GM19240 (cell line): ENCODE results near the gene TOP3B.

Source experiments
- DNase-seq: peaks from one replicate; pipeline ENCODE4 v3.0.0; 2011; ENCODE audit warnings: low spot score; ENCODE audit not compliant: insufficient read length

Gene TOP3B

DNA sequence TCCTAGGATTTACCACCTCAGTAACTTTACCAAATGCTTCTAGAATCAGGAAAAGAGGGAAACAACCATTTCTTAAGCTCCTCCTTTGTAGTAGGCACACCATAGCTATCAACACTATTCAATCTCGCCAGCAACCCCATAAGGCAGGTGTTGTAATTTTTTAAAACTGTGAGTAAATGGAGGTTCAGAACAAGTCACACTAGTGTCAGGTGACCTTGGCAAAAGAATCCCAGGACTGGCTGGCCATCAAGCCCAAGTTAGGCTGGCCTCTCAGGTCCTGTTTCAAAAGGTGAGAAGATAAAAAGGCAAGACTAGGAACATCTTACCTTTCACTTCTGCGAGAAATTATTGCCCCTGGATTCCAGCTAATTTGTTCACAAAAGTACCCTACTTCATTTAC, 713 bp downstream of the TOP3B start:
- DNase-seq: no peak

DNA sequence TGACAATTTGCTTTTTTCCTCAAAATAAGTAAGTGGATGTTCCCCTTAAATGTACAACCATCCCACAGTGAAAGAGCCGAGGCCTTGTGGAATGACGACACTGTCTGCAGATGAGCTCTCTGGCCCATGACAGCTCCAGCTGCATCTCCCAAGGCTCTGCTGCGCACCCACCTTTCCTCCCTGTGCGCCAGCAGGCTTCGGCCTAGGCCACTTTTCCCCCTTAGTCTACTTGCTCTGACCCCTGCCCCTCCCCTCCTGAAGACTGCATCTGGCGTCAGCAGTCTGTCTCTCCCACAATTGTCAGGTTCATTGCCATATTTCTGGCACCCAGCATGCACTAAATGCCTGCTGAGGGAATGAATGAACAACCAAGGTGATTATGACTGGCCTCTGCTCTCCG, 2.0 kb downstream of the TOP3B start:
- DNase-seq: no peak

DNA sequence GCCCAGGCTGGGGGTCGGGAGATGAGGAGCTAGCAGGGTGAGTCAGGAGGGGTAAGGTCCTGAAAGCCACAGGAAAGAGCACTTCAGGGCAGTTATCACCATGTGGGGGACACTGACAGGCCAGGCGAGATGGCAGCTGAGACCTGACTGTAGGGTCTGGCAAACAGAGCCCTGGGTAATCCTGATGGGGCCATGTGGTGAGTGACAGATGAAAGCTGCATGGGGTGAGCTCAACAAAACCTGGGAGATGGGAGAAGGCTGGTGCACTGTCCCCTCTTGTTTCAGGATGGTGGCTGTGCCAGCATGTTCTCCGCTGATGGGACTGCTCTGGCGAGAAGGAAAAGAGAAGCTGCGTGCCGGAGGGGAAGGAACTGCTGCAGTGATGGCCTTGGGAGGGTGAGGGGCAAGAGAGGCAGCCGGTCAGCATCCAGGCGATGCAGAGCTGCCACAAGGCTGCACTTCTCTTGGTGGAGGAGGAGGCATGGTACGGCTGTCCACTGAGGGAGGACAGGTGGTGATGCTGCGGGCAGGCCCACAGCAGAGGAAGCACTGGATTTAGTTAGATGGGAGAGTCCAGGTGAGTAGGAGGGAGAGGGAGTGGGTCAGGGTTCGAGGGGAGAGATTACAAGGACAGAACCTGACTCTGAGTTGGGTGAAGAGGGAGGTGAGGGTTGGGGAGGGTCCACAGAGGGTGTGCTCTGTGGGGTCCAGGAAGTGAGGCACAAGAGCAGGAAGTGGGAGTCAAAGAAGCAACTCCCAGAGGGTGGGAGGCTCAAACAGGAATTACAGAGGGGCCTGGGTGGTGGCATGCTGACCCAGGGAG, 3.8 kb downstream of the TOP3B start:
- no peak for DNase-seq

DNA sequence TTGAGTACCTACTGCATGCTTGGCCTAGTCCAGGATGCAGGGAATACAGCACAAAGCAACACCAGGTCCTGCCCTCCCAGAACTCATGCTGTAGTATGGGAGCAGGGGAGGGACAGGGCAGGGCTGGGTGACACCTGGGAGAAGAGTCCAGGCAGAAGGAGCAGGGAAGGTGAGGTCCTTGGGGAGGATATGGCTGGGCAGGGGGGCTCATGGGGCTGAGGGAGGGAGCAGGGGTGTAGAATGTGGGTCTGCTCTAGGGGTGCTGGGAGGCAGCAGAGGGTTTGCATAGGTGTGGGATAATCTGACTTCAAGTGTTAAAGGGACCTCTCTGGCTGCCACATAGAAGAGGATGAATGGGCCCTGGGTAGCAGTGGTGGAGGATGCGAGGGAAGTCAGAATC, 4.8 kb downstream of the TOP3B start:
- no peak for DNase-seq

DNA sequence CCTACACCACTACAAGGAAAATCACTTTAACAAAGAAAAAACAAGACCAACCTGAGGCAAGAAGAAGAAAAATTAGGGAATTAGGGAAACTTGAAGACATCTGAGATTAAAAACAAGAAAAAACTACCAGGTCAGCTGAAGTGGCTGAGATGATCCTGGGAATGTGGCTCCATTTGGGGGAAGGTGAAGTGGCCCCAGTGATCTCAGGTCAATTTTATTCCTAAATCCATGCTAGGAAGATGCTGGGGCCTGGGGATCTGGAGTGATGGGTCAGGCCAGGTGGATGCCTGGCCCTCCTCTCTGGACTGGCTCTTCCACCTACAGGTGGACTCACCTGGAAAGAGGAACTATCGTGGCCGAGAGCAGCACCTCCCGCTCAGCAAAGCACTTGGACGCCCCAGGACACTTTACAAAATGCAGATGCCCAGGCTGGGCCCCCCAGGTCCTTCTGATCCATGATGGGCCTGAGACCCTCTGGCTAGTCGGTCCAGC, 6.7 kb downstream of the TOP3B start:
- no peak for DNase-seq

DNA sequence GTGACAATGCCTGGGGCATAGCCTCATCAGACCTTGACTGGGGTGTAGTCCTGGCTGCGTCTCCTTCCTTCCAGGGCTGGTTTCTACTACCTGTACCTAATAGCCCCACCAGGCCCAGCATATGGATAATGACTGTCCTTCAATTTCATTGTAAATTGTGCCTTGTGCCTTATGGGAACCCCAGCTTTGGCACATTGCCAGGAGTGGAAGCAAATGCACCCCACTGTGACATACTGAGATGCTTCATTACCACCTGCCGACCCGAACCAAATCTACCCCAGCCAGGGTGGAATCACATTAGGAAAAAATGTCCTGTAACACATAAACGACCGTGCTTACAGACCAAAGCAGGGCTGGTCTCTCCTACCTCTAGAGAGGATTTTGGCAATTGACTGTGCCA, 7.3 kb downstream of the TOP3B start:
- DNase-seq: no peak

DNA sequence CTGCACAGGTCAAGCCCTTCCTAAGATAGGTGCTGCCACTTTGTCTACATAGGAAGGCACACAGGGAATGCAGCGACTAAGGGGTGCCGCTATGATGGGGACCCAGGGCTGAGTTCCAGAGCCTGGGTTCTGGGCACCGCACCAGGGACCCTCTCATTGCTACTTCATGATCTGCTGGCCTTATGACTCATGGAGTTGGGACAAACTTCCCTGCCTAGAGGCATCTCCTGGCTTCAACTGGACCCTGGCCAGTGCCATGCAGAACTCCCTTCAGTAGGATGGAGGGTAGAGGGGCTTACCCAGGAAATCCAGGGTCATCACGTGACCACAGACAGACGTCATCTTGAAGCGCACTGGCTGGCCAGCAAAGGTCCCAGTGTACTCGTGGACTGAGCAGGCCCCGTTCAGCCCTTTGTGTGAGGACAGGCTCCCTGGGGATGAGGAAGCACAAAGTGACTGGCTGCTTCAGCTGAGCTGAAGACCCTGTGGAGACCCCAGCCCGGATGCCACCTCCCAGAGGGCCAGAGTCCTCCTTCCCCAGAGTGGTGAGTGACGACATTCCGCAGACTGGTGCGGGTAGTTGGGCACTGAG, 8.4 kb downstream of the TOP3B start:
- no peak for DNase-seq

DNA sequence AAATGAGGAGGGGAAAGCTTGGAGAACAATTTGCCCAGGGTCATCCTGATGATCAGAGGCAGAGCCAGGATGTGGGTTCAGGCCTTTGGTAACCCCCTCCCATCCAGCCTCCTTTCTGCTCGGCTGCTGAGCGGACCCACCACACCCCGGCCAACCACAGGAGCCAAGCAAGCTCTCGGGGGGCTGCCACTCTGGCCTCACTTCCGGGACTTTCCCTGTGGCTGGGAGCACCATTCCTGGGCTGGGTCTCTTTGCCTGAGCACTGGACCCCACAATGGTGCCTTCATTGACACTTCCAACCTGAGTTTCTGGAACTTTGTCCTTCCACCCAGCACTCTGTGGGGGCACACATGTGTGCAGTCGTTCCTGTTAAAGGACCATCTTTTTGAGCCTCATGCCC, 9.8 kb downstream of the TOP3B start:
- no peak for DNase-seq

DNA sequence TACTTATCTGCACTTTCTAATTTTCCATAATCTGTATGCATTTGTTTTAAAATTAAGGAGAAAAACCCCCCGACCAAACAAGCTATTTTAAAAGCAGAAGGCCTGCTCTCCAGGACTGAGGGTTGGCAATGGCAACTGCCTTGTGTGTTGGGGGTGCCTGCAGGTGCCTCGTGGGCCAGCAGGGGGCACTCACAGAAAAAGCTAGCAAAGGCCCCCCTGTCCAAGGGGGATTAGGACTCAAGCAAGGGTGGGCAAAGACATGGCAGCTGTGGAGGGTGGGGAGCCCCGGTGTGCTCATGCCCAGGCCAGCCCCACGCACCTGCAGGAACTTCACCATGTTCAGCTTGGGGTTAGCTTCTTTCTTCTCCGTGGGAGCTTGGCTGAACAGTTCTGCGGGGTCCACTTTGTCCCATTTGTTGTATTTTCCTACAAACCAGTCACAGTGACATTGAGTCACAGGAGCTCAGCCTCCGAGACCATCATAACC, 10.3 kb downstream of the TOP3B start:
- peak; percentile 72 for DNase-seq

DNA sequence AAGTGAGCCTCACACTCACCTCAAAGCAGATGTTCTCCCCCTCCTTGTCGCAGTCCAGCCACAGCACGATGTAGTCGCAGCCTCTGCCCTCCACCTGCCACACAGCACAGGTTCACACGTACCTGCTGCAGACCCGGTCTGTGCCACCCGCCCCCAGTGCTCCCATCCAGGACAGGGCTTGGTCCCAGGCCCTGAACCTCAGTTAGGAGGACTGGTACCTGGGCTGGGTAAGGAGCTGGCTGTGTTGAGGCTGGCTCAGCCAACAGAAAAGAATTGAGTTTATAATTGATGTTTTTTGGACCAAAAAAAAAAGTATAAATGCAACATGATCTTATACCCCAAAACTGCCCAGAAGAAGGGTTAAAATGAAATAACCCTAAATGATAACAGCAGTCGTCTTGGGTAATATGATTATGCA, 10.7 kb downstream of the TOP3B start:
- DNase-seq: no peak

DNA sequence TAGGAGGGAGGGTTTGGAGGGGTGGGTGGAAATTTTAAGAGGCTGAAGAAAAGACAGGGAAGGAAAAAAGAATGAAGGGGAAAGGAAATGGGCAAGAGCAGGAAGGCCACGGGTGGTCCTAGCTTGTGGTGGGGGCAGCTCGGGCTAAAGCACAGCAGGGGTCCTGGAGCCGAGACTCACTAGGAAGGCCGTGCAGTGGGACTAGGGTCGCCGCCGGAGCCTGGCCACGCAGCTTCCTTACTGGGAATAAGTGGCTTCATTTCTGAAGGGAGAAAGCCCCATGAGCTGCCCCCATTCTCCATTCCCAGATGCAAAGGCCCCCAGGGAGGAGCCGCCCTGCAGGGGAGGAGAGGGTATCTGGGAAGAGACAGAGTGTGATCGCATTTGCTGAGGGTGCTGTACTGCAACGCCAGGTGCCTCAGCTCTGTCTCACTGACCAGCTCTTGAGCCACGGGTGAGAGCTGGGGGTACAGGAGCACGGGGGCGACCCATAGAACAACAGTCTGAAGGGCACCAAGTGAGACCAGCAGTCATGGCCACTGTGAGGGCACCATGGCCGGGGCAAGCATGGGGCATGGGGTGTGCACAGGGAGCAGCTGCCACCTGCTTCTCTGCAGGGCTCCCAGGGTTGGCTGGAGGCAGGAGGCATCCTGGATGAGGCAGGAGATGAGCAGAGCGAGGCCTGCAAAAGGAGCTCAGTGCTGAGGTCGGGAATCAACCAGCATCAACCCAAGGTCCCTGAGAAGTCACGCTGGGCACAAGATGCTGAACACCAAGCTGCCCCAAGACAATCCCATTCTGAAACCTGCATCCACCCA, 11.6 kb downstream of the TOP3B start:
- DNase-seq: no peak

DNA sequence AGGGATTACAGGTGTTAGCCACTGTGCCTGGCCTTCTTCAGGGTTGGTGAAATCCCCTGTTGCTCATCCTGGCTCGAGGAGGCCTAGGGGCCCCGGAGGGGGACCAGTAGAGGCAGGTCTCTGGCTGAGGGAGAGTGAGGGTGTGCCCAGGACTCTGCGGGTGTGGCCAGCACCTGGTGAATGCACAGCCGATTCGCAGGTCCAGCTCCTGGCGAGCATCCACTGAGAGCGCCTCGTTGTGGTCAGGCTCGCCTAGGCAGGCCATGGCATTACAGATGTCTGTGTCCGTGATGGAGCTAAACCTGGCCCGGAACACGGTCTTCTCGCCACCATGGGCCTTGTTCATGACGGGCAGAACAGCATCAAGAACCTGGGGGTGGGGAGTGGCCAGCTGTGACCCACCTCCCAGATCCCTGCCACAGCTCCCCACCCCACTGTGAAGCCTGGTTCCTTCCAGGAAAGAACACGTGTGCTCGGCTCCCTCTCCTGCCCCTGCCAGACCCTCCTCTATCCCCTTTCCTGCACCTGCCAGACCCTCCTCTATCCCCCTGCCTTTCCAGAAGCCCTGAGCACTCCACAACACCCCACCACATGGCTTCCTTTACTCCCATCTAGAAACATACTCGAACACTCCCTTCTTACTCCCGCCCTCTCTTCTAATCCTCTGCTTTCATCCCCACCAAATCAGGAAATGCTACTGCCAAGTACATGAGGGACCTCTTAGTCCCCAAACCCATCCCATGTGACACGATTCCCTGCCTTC, 12.4 kb downstream of the TOP3B start:
- DNase-seq: no peak

DNA sequence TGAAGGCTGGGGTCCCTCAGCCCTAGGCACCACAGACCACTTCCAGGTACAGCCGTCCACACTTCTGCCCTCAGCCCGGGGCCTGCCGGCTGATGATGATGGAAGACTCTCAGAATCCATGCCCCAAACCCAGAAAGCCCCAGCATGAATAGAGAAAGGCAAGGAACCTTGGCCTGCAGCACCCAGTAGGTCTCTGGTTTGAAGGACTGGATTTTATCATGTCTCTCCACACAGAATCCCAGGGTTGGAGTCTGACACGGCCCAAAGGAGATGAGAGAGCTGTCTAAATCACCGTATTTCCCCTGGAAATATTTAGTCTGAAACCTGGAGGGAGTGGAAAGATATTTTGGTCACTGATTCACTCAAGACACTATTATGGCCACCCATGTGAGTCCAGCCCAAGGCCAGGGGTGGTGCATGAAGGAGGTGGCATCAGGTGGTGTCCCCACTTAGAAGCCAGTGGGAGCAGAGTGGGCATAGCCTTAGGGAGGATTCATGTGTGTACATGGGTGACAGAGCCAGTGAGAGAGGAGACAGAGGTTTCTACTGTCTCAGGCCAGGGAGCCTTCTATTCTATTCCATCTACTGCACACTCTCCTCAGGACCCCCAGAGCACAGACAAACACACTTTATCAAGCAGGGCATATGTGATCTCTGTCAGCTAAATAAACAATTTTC, 14.0 kb downstream of the TOP3B start:
- DNase-seq: no peak

DNA sequence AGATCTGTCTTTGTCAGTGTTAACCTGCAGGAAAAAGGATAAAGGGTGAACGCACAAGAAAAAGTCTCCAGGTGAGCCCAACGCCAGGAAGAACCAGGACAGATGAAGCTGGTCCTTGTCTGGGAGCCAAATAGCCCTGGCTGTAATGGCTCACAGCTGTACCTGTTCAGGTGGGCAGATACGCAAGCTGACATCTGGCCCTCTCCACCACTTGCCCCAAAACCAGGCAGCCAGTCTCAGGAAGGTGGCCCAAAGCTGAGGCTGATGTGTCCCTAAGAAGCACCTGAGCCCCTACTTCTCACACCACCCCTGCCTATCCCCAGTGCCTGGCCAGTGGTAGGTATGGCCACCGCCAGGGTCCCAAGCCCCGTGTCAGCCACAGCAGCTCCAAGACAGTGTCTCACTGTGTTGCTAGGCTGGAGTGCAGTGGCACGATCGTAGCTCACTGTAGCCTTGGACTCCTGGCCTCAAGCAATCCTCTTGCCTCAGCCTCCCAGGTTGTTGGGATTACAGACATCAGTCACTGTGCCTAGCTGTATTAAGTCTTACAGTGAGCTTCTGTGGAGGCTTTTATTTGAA, 14.8 kb downstream of the TOP3B start:
- DNase-seq: no peak

DNA sequence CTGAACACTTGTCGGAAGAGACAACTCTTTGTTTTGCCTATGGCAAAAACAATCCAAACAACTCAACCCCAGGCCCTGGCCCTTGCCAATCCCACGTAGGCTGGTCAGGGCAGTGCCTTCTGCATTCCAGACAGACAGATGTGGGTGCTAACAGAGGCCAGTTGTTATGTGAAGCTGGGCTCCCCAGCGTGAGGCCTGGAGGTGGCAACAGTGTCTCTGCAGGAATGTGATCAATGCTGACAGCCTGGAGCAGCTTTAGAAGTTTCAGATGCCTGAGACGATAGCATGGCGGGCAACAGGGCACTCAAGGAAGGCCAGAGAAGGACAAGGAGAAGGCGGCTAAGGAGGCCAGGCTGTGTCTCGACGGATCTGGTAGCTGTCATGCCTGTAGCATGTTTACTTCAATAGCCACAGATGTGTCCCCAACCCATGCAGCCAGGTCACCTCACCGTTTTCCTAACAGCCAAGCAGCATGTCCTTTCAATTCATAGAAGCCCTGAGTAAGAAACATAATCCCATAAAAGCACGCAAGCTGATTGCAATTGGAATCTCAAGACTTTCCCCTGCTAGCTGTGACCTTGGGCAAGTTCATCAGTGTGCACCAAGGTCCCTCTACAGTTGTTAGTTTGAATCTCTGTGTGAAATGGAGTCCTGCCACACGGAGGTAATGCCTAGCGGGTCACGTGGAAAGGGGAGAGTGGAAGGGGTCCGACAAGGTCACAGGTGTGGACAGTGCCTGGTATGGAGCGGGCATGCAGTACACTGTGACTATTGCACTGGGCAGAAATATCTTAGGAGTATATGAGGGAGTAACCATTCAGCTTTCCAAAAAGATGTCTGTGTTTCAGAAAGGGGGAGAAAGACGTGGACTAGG, 15.7 kb downstream of the TOP3B start:
- no peak for DNase-seq

DNA sequence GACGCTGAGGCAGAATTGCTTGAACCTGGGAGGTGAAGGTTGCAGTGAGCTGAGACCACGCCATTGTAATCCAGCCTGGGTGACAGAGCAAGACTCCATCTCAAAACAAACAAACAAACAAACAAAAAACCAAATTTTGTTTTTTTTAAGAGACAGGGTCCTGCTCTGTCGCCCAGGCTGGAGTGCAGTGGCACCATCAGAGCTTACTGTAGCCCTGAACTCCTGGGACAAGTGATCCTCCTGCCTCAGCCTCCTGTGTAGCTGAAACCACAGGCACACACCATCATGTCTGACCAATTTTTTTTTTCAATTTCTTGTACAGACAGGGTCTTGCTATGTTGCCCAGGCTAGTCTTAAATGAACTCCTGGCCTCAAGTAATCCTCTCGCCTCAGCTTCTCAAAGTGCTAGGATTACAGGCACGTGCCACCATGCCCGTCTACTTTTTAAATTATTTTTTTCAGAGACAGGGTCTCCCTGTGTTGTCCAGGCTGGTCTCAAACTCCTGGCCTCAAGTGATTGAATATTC, 16.8 kb downstream of the TOP3B start:
- DNase-seq: no peak

DNA sequence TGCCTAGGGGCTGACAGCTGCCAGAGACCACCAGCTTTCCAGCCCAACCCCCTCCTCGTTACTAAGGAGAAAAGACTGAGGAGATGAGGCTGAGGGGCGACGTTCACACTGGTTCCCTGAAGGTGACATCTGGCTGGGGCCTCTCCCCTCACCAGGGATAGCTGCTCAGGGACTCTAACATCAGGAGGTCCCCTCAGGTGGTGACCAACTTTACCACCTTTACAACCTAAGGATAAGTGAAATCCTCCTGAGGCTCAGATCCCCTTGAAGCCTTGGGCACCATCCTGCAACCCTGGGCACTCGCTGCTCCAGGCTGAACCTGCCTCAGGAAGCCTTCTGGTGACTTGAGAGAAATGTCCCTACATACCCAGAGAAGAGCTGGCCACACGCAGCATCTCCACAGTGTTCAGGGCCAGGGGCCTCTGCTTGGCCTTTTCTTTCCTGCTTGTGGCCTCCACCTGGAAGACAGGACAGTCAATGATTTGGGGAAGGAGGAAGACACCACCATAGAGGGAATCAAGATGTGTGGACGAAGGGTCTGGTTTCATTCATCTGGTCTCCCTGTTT, 17.6 kb downstream of the TOP3B start:
- no peak for DNase-seq

DNA sequence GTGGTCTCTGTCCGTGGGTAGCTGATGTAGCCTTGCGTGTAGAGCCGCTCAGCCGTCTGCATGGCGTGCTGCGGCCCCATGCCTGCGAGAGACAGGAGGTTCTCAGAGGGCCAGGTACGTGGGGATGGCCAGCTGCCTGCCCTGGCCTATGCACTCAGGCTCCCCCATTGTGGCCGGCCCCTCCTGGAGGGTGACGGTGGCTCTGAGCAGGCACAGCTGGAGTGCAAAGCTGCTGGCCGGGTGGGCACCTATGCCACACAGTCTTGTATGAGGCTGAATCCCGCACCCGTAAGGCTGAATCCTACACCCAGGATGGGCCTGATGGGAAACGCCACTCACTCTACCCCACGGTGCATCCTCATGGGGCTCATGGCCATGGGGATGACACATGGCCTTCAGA, 18.4 kb downstream of the TOP3B start:
- DNase-seq: no peak

DNA sequence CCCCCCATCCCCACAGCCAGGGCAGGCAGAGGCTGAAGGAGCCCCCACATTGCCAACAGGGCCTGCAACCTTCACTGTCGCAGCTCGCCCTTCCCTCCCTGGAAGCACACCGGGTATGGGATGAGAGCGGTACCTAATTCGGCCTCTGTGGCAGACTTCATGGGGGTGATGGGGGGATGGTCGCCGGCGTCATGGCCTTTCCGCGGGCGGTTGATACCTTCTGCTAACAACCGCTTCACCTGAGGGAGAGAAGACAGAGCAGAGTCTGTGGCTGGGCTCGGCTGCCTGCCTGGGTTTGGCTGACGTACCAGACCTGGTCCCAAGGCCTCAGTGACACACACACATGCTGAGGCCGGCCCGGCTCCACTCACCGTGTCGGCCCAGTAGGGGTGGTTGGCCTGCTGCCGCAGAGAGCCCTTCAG, 18.8 kb downstream of the TOP3B start:
- DNase-seq: no peak
